Measurements from ENCODE around the gene APOL3.
"Not testable (repeated sequence)": the region's sequence is repeated elsewhere in the genome, so short reads cannot be mapped to it uniquely, and the experiment has no call there.

Gene APOL3

GRCh38 chr22:36156515-36157419 lies 3.8 kb downstream of the APOL3 start:
- DNase-seq (ENCODE audit: low read depth) = peak; percentile 58

- DNase-seq (ENCODE audit: low read depth) = no peak
Measured at GRCh38 chr22:36156119-36156514, 4.4 kb downstream of the APOL3 start.

DNA sequence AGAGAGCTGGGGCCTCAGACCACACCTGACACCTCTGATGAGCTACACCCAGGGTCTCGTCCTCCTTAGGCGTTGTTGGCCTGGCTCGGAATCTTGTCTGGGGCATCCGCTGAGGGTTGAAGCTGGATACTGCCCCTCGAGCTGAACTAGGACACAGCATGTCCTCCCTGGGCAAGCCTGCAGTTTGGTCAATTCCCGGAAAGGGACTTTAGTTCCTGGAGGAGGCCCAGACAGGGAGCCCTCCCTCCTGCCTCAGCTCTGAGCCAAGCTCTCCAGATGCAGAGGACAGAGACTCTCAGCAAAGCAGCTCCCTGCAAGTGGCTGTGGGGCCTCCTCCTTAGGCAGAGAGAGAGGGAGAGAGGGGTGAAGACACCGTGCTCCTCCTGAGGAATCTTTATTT lies 4.9 kb downstream of the APOL3 start:
- no peak for DNase-seq (ENCODE audit: low read depth)

- DNase-seq (ENCODE audit: low read depth) = no peak
Measured at GRCh38 chr22:36154423-36154945, 6.1 kb downstream of the APOL3 start.

DNA sequence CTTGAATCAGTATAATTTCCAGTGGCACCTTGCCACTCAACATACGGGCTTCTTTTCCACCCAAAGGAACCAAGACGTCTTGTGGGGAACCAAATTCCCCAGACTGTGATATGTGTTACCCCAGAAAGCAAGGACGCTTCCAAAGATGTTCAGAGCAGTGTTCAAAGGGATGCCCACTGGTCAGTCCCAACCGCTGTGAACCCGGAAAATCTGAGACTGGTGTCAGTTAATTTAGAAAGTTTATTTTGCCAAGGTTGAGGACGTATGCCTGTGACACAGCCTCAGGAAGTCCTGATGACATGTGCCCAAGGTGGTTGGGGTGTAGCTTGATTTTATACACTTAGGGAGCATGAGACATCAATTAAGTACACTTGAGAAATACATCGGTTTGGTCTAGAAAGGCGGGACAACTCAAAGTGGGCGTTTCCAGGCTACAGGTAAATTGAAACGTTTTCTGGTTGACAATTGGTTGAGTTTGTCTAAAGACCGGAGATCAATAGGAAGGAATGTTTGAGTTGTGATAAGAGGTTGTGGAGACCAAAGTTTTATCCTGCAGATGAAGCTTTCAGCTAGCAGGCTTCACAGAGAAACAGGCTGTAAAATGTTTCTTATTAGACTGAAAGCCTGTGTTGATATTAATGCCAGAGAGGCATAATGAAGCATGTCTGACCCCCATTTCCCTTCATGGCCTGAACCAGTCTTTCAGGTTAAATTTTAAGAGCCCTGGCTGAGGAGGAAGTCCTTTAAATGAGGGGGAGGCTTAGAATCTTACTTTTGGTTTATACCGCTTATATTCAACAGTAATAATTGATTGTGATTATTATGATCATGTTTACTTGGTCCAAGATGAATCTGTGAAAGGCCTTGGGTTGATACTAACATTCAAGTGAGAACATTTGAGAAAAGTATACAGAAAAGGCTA lies 6.8 kb downstream of the APOL3 start:
- no peak for DNase-seq (ENCODE audit: low read depth)

- not testable (repeated sequence) for DNase-seq (ENCODE audit: low read depth)
Measured at GRCh38 chr22:36152821-36153220, 7.7 kb downstream of the APOL3 start.

DNA sequence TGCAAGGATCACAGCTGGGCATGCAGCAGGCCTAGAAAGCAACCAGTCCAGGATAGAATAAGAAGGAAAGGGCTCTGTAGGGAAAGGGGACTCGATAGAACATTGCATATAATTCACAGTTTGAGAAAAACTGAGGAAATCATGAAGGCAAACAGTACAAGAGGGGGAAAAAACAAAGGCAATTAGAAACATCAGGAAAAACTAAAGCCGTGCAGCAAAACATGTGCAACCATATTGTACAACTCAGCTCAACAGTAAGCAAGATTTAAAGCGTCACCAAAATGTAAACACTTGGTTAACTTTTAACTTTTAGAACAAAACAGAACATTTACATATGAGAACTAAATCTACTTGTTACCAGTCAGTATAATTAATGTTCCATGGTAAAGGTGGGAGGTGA lies 8.5 kb downstream of the APOL3 start:
- DNase-seq (ENCODE audit: low read depth) = no peak

GRCh38 chr22:36151006-36151595 lies 9.5 kb downstream of the APOL3 start:
- DNase-seq (ENCODE audit: low read depth) = peak; percentile 68

DNA sequence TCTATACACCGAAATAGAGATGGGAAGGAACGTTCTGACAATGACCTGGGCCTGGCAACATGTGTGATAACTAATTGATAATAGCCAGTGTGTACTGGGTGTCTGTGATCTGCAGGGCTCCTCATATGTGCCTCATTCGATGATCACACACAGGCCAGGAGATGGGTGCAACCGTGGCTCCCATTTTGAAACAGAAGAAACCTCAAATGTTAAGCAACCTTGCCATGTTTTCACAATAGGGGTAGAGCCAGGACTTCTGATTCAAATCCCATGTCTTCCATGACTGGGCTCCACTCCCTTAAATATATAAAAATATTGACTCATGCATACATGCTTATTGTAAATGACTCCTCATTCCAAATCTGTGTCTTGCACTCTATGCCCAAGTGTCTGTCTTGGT lies 11.1 kb downstream of the APOL3 start:
- no peak for DNase-seq (ENCODE audit: low read depth)

GRCh38 chr22:36148411-36148810 lies 12.1 kb downstream of the APOL3 start:
- DNase-seq (ENCODE audit: low read depth) = no peak

- no peak for DNase-seq (ENCODE audit: low read depth)
Measured at GRCh38 chr22:36147196-36147791, 13.3 kb downstream of the APOL3 start.

DNA sequence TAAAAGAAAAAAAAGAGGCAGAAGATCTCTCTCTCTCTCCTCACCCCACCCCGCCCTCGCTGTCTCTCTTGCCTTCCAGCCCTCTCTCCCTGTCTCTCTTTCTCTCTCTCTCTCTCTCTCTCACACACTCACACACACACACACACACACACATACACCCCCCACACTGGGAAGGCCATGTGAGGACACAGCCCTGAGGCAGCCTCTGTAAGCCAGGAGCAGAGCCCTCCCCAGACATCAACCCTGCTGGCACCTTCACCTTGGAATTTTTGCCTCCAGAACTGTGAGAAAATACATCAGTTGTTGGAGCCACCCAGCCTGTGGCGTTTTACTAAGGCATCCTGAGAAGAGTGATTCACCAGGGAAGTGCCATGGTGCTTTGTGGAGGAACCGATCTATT lies 14.7 kb downstream of the APOL3 start:
- no peak for DNase-seq (ENCODE audit: low read depth)

DNA sequence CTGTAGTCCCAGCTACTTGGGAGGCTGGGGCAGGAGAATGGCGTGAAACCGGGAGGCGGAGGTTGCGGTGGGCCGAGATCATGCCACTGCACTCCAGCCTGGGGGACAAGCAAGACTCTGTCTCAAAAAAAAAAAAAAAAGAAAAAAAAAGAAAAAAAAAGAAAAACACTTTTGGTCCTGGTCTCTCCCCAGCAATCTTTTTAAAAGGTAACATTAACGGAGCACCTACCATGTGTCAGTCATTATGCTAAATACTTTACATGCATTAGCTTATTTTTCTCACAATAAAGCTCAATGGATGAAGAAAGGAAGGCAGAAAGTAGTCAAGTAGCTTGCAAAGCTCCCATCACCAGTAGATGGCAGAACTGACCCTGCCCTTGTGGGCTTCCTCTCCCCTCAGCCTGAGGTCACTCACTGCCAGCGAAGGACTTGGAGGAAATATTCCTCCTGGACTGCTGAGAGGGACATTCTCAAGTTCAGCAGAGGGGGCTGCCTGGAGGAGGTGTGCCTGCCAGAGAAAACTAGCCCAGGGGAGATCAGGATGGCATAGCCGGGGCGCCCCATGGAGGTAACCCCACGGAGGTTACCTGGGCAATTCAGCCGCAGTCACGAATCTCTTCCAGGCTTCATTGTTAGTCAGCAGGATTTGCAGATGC lies 15.5 kb downstream of the APOL3 start:
- peak; percentile 68 for DNase-seq (ENCODE audit: low read depth)

- no peak for DNase-seq (ENCODE audit: low read depth)
Measured at GRCh38 chr22:36143956-36144355, 16.6 kb downstream of the APOL3 start.

DNA sequence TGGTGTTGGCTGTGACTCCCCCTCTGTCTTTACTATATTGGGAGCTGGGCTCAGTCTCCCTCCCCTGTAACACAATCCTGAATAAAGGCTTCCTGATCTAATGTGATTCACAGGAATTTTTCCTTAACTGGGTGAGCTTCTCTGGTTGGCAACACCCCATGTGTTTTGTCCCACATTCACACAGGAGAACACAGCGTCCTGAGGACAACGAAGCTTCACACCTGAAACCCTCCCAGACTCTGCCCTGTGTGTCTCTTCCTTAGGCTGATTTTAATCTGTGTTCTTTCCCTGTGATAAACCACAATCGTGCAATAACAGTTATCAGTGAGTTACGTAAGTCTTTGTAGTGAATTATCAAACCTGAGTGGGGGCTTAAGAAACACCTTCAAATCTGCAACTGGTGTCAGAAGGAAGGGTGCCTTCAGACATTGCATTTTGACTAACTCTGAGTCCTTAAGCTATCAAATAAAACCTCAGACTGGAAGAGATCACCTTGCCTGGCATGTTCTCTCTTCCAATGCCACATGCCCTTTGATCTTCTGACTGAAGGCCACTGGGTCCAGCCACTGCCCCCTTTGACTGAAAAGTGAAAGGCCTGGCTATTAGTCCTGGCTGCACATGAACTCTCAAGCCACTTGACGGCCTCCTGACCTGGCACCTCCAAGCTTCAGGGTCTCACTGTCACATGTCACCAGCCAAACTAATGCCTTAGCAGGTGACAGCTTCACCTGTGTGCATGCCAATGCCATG lies 17.3 kb downstream of the APOL3 start:
- no peak for DNase-seq (ENCODE audit: low read depth)

DNA sequence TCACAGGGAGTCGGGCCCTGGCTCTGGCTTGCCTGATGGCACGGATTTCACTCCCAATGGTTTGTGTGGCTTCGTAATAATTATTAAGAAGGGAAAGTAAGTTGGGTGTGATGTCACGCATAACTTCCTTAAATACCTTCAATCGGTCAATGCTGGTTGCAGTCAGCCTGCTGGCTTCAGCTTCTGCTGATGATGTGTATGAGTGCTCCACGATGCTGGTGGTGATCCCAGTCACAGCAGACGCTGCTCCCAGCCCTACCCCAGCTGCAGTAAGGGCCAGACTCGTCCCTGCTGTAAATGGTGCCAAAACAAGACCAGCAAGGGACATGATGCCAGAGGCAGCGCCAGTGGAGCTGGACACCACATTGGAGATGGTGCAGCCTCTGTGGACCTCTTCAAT lies 19.1 kb downstream of the APOL3 start:
- no peak for DNase-seq (ENCODE audit: low read depth)

DNA sequence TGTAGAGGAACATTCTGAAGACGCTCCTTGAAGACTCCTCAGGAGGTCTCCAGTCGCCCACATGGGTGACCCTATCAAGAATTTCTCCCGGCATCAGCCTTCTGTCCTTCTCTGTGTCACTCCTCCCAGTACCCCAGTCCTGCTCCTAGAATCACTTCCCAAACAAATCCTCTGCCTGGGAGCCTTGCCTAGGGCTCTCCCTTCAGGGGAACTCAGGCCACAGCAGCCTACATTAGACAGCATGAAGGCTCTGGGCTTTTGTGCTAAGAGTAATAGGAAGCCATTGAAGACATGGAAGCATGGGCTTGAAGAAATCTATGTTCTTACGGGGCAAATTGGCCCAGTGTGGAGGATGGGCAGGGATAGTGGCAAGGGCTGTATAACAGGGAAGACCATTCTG lies 21.8 kb downstream of the APOL3 start:
- not testable (repeated sequence) for DNase-seq (ENCODE audit: low read depth)

DNA sequence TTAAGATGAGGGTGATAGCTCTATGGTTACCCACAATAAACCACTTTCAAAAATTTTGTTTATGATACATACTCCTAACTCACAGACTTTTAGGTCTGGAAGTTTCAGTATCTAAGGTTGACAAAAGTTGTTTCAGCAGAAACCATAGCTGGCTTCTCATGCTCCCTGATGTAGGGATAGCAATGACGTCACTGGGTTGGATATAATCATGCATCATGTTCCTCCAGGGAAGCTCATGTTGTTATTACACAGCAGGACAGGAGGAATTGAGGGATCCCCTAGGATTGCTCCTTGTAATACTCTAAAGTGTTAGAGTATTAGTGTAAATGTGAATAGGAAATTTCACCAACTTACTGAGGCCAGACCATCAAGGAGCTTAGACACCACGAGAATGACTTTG lies 23.6 kb downstream of the APOL3 start:
- DNase-seq (ENCODE audit: low read depth) = no peak

GRCh38 chr22:36136475-36136874 lies 24.1 kb downstream of the APOL3 start:
- no peak for DNase-seq (ENCODE audit: low read depth)

GRCh38 chr22:36135306-36135980 lies 25.1 kb downstream of the APOL3 start:
- no peak for DNase-seq (ENCODE audit: low read depth)

Data from fibroblast of the conjunctiva (primary cell).